Measurements from ENCODE around the gene FAM131B.

DNA sequence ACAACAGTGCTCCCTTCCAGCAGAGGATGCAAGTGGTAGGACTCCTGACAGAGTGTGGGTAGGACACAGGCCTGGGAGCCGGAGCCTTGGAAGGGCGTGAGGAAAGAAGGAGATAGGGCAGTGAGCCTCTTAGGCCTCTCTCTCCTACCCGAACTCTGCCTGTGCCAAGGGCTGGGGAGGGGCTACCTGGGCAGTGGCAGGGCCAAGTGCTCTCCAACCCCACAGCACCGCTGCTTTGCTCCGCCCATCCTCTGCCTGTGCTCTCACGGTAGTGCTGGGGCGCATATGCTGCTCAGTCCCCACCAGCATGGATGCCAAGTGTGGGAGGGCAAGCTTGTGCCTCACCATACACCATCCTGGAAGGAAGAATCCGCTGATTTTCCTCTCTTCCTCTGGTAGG is 7.5 kb downstream of the FAM131B start:
- TF ChIP-seq POLR2A (IDR thresholded peaks at IDR 0.05; ENCODE audit: extremely low read depth, insufficient read length) (no peak), CTCF (IDR thresholded peaks at IDR 0.05; ENCODE audit: low read depth, low read length) (no peak), MAX (IDR thresholded peaks at IDR 0.05; ENCODE audit: low read depth, low read length) (no peak)
